Loucy (cell line): ENCODE results near the gene RAMAC.

Experiments
- CTCF ChIP-seq: fragments of 200-600 bp; sonication (generic); conservative IDR thresholded peaks from 2 replicates; pipeline ENCODE4 v1.5.1; 2014; ENCODE audit warnings: mild to moderate bottlenecking, antibody characterized with exemption, low read length
- EZH2phosphoT487 ChIP-seq: fragments of 200-600 bp; IDR thresholded peaks from 2 replicates; pipeline ENCODE4 v1.6.1; 2018; ENCODE audit warnings: antibody characterized with exemption, mild to moderate bottlenecking, moderate library complexity, borderline replicate concordance

GRCh38 chr15:82963471-82964341 lies 22.3 kb upstream of the RAMAC start:
- TF ChIP-seq CTCF (no peak), EZH2phosphoT487 (no peak)
